Measurements from ENCODE around the gene HNRNPM. TPM values are rescaled to one million over a fixed set of nuclear protein-coding genes. Genes with fewer than 3 reads are reported as not detected.

Gene HNRNPM
- total RNA-seq, 1 experiment from 2014 or later: 204 TPM

DNA sequence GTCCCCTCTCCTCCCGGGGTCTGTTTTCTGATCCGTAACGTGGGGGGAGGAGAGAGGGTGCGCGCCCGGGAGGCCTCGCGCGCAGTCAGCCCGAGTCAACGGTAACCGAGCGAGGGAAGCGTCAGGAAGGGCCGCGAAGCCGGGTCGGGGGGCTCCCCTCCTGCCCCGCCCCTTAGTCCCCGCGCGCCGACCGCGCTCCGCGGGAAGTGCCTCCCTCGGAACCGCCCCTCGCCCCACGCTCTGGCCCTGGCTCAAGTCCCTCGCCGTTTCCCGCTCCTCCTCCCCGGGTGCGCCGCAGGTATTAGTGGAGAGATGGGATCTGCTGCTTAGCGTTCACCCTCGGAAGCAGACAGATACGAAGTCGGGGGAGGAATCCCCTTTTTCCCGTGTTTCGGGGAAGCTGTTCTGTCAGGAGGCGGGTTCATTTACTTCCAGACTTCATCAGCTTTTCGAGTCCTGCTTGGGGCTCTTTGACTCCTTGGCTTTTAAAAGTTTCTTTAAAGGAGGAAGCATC lies 770 bp downstream of the HNRNPM start:
- H3K4me1 Mint-ChIP-seq (ENCODE audit: low read depth, unreplicated experiment): peaks cover 9% of the 10 kb centered on the region
- TF ChIP-seq, protein P1, sequence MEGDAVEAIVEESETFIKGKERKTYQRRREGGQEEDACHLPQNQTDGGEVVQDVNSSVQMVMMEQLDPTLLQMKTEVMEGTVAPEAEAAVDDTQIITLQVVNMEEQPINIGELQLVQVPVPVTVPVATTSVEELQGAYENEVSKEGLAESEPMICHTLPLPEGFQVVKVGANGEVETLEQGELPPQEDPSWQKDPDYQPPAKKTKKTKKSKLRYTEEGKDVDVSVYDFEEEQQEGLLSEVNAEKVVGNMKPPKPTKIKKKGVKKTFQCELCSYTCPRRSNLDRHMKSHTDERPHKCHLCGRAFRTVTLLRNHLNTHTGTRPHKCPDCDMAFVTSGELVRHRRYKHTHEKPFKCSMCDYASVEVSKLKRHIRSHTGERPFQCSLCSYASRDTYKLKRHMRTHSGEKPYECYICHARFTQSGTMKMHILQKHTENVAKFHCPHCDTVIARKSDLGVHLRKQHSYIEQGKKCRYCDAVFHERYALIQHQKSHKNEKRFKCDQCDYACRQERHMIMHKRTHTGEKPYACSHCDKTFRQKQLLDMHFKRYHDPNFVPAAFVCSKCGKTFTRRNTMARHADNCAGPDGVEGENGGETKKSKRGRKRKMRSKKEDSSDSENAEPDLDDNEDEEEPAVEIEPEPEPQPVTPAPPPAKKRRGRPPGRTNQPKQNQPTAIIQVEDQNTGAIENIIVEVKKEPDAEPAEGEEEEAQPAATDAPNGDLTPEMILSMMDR (IDR thresholded peaks at IDR 0.05; ENCODE audit: unreplicated experiment): no peak
- DNase-seq: peak; percentile 26
- no peaks in the 10 kb centered on the region for H3K27me3 Mint-ChIP-seq (ENCODE audit: unreplicated experiment)
- intact Hi-C loops (cut with micrococcal nuclease; ENCODE audit: unreplicated experiment): no loop called here
- H3K4me3 Mint-ChIP-seq (ENCODE audit: low read depth, unreplicated experiment): peak overlapping the region; percentile 95
- H3K36me3 Mint-ChIP-seq (ENCODE audit: insufficient read depth, unreplicated experiment): peaks cover 43% of the 10 kb centered on the region
- no TSS peak for BruUV-seq (replicated peaks)
- H3K27ac Mint-ChIP-seq (ENCODE audit: unreplicated experiment): no peak overlapping the region
- H3K9me3 Mint-ChIP-seq (ENCODE audit: low read depth, unreplicated experiment): no peaks in the 10 kb centered on the region
- CTCF ChIA-PET: interaction anchor here (0.6 to 0.7 kb wide), 2 partner anchors 10 to 211 kb away, joined by 3 read pairs; no protein-coding TSS in a partner anchor

DNA sequence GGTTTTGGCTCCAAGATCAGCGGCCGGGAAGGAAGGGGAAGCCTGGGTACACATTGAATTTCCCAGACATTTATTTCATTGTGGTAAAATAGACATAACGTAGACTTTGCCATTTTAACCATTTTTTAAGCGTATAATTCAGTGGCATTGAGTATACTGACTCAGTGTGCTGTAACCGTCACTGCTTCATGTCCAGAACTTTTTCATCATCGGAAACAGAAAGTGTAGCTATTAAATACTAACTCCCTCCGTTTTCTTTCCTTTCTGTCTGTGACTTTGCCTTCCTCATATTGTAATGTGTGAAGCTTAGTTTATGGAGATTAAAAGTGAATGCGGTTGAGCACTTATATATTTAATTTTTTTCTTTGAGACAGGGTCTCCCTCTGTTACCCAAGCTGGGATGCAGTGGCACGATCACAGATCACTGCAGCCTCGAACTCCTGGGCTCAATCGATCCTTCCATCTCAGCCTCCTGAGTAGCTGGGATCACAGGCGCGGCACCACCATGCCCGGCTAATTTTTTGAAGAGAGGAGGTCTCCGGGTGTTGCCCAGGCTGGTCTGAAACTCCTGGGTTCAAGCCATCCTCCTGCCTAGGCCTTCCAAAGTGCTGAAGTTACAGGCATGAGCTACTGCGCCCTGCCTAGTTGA lies 1.4 kb downstream of the HNRNPM start:
- DNase-seq: no peak
- H3K27ac Mint-ChIP-seq (ENCODE audit: unreplicated experiment): no peak overlapping the region
- H3K4me3 Mint-ChIP-seq (ENCODE audit: low read depth, unreplicated experiment): peak overlapping the region; percentile 95
- H3K27me3 Mint-ChIP-seq (ENCODE audit: unreplicated experiment): no peaks in the 10 kb centered on the region
- TSS peak; percentile 44 for BruUV-seq (replicated peaks)
- peaks cover 45% of the 10 kb centered on the region for H3K36me3 Mint-ChIP-seq (ENCODE audit: insufficient read depth, unreplicated experiment)
- peaks cover 10% of the 10 kb centered on the region for H3K4me1 Mint-ChIP-seq (ENCODE audit: low read depth, unreplicated experiment)
- intact Hi-C loops (cut with micrococcal nuclease; ENCODE audit: unreplicated experiment): no loop called here
- no peaks in the 10 kb centered on the region for H3K9me3 Mint-ChIP-seq (ENCODE audit: low read depth, unreplicated experiment)
- CTCF ChIA-PET: interaction anchor here (0.6 to 0.7 kb wide), 4 partner anchors 10 to 386 kb away, joined by 3 read pairs; no protein-coding TSS in a partner anchor
- TF ChIP-seq, protein P1 (IDR thresholded peaks at IDR 0.05; ENCODE audit: unreplicated experiment): no peak

DNA sequence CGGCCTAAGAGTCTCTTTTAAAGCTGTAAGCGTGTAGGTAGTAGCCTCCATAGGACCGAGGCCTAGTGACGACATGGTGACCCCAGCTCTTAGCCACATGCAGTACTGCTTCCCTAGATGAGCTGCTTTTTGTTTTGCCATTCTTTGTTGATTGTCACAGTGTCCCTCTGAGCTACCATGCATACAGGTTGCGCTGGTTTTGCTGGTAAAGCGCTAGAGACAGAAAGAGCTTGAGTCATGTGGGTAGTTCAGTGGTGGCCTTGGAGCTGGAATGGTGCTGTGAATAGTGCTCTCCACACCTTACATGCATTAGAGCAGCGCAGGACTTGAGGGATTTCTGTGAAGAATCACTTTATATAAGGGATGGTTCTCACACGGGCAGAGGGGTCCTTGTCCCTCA lies 5.1 kb downstream of the HNRNPM start:
- H3K27ac Mint-ChIP-seq (ENCODE audit: unreplicated experiment): no peak overlapping the region
- no TSS peak for BruUV-seq (replicated peaks)
- peaks cover 26% of the 10 kb centered on the region for H3K4me1 Mint-ChIP-seq (ENCODE audit: low read depth, unreplicated experiment)
- no peak overlapping the region for H3K4me3 Mint-ChIP-seq (ENCODE audit: low read depth, unreplicated experiment)
- no peaks in the 10 kb centered on the region for H3K27me3 Mint-ChIP-seq (ENCODE audit: unreplicated experiment)
- CTCF ChIA-PET: interaction anchor here (1.7 kb wide), 1 partner anchor 36 kb away, joined by 8 read pairs; the partner anchor contains the start of gene MARCHF2
- TF ChIP-seq, protein P1 (IDR thresholded peaks at IDR 0.05; ENCODE audit: unreplicated experiment): no peak
- no peak for DNase-seq
- no peaks in the 10 kb centered on the region for H3K9me3 Mint-ChIP-seq (ENCODE audit: low read depth, unreplicated experiment)
- H3K36me3 Mint-ChIP-seq (ENCODE audit: insufficient read depth, unreplicated experiment): peaks cover 46% of the 10 kb centered on the region
- intact Hi-C loops (cut with micrococcal nuclease; ENCODE audit: unreplicated experiment): no loop called here

DNA sequence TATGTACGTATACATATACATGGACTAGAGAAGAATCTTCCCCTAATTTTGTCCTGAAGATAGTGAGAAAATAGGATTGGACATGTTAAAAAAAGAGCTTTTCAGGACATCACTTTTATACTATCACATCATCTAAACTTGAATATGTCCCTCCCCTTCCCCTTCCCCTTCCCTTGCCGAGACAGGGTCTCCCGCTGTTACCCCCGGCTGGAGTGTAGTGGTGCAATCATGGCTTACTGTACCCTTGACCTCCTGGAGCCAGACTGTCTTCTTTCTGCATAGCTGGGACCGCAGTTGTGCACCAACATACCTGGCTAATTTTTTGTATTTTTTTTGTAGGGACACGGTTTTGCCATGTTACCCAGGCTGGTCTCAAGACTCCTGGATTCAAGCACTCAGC lies 6.6 kb downstream of the HNRNPM start:
- TF ChIP-seq, protein P1 (IDR thresholded peaks at IDR 0.05; ENCODE audit: unreplicated experiment): no peak
- Mint-ChIP-seq H3K36me3 (ENCODE audit: insufficient read depth, unreplicated experiment) (peaks cover 39% of the 10 kb centered on the region), H3K27me3 (ENCODE audit: unreplicated experiment) (no peaks in the 10 kb centered on the region), H3K4me1 (ENCODE audit: low read depth, unreplicated experiment) (peaks cover 26% of the 10 kb centered on the region), H3K9me3 (ENCODE audit: low read depth, unreplicated experiment) (no peaks in the 10 kb centered on the region), H3K27ac (ENCODE audit: unreplicated experiment) (no peak overlapping the region), H3K4me3 (ENCODE audit: low read depth, unreplicated experiment) (peak overlapping the region; percentile 24)
- intact Hi-C loops (cut with micrococcal nuclease; ENCODE audit: unreplicated experiment): no loop called here
- CTCF ChIA-PET: interaction anchor here (1.0 to 1.6 kb wide), 2 partner anchors 38 to 63 kb away, joined by 3 to 7 read pairs; partner anchors contain the start of genes MARCHF2 and ZNF414
- DNase-seq: no peak
- no TSS peak for BruUV-seq (replicated peaks)
